SH-SY5Y (cell line): ENCODE results near the gene CLSTN2.

ENCODE experiments used
- GATA2 ChIP-seq: IDR thresholded peaks from 2 replicates; pipeline ENCODE4 v1.6.1; 2011; ENCODE audit warnings: mild to moderate bottlenecking, low read depth, low read length
- GATA3 ChIP-seq: IDR thresholded peaks from 2 replicates; pipeline ENCODE4 v1.6.1; 2011; ENCODE audit warnings: low read depth, mild to moderate bottlenecking, low read length, moderate library complexity

CLSTN2 gene

DNA sequence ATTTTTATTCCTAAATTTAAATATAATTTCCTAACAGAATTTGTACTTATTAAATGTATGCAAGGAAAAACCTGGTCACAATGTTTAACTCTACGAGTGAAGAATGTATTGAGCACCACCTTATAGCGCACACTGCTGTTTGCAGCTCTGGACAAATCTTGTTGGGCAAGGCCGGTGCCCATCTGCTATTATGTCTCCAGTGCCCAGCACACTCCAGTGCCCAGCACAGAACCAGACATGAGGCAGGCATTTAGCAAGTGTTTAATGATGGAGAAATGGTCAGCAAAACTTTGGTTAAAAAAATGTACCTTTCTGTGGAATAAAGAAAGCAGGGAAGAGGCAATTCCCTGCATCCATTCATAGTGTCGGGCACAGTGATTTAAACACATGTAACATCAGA is 488.2 kb downstream of the CLSTN2 start:
- TF ChIP-seq GATA2: no peak
- TF ChIP-seq GATA3: no peak

DNA sequence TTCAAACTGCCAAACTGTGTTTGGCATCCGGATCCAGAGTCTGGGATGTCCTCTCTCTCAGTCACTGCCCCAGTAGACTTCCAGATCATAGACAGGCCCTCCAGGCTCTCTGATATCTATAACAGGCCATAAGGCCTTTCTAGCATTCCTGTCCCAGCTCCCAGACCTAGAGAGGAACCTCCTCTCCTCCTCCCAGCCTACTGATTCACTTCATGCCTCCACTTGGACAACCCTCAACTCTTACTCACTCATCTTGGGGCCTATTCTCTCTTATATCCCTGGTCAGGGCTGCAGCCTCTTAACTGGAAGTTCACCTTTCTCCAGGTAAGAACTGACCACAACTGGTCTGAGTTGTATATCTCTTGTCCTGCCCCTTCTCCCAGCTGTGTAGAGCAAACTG is 489.2 kb downstream of the CLSTN2 start:
- TF ChIP-seq GATA2: no peak
- no peak for TF ChIP-seq GATA3

GRCh38 chr3:140424726-140425125 is 489.7 kb downstream of the CLSTN2 start:
- TF ChIP-seq GATA2: no peak
- TF ChIP-seq GATA3: no peak

DNA sequence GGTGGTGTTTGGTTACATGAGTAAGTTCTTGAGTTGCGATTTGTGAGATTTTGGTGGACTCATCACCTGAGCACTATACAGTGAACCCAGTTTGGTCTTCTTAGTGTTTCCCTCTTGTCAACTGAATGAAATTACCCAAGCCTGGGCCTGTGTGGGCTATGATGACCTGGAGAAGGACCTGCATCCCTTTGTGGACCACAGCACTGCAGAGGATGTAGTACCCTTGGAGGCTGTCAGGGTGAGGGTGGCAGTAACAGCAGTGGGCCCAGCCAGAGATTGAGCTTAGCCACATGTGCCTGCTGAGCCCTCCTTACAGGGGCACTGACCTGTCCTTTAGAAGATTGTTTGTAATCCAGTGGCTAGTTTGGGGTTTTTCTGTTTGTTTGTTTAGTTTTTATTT is 492.8 kb downstream of the CLSTN2 start:
- TF ChIP-seq GATA3 (no peak), GATA2 (no peak)

GRCh38 chr3:140428380-140428779 is 493.4 kb downstream of the CLSTN2 start:
- no peak for TF ChIP-seq GATA2
- TF ChIP-seq GATA3: no peak

GRCh38 chr3:140429791-140430190 is 494.8 kb downstream of the CLSTN2 start:
- no peak for TF ChIP-seq GATA3
- no peak for TF ChIP-seq GATA2

DNA sequence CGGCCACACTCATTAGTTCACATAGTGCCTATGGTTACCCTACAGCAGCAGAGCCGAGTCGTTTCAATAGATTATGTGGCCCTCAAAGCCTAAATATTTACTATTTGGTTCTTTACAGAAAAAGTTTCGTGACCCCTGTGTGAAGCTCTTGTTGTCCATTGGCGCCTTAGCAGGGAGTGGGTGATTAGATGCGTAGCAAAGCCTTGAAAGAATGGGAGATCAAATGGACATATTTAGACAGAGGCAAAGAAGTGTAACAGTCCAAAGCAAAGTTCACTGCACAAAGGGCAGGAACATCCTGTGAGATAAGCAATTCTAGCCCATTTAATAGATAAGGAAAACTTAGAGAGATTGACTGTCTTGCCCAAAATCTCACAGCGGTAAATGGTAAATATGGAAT is 495.5 kb downstream of the CLSTN2 start:
- no peak for TF ChIP-seq GATA3
- no peak for TF ChIP-seq GATA2

GRCh38 chr3:140432229-140432669 is 497.3 kb downstream of the CLSTN2 start:
- TF ChIP-seq GATA3 (no peak), GATA2 (no peak)

DNA sequence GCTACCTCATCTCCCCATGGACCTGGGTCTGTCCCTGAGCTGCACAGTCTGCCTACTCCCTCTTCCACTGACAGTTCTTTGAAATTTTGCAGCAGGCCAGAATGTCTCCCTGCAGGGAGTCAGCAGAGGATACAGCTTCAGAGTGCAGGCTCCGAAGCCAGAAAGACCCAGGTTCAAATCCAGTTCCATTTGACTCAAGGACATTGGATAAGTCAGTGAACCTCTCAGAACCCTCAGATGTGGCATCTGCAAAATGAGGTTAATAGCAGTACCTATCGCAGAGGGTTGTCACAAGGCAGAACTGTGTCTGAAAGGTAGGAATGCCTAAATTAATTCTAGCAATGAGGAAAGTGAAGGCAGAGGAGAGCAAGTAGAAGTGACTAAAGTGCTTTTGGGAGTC is 498.4 kb downstream of the CLSTN2 start:
- TF ChIP-seq GATA3 (no peak), GATA2 (no peak)

GRCh38 chr3:140434261-140434905 is 499.4 kb downstream of the CLSTN2 start:
- TF ChIP-seq GATA3 (no peak), GATA2 (no peak)

- TF ChIP-seq GATA2 (no peak), GATA3 (no peak)
Observed at GRCh38 chr3:140436421-140436820, 501.4 kb downstream of the CLSTN2 start.

DNA sequence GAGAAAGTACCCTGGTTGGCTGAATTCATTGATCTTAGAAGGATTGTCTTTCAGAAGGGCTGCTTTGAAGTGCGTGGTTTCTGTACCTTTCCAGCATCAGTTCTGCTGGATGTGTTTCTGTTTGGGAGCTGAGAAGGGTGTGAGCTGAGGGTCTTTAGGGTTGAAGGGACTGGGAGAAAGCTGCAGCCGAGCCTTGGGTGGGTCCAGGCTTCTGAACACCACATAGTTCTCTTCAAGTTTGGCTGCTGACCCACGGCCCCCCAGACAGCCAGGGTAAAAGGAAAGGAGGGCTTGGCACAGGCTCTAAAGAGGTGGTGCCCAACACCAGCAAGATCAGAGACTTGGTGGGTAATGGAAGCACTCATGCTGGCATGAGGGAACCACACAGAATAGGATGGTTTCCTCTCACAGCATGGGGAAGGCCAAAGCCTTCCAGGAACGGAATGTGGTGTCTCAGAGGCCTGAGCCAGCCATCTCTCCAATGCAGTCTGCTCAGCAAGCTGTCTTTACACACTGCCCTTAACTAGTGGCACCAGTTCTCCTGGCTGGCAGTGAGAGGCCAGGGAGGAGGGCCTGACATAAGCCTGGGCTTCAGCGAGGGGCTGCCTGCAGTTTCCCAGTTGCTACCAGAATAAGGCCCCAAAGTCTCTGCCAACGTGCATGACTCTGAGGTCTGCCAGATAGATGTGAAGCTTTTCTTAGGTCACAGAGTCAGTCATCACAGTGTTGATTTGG is 503.9 kb downstream of the CLSTN2 start:
- TF ChIP-seq GATA3 (no peak), GATA2 (no peak)

DNA sequence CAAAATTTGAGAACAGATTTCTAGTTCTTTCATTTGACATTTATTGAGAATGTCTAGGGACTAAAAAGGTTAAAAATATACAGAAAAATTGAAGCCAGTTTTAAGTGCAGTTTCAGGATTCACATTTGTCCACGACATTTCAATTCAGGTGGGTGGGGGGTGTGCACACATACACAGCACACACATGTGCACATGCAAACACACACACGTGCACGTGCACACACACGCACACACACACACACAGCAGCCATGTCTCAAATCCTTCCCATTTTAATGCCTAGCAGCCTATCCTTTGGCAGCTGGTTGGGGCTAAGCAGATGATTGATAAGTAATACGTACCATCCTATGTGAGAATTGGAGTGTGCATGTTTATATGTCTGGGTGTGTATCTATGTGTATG is 504.5 kb downstream of the CLSTN2 start:
- TF ChIP-seq GATA3 (no peak), GATA2 (no peak)

- TF ChIP-seq GATA3: no peak
- TF ChIP-seq GATA2: no peak
Observed at GRCh38 chr3:140440446-140440845, 505.5 kb downstream of the CLSTN2 start.

- TF ChIP-seq GATA2 (no peak), GATA3 (no peak)
Observed at GRCh38 chr3:140441006-140441405, 506.0 kb downstream of the CLSTN2 start.
